Aorta (tissue), 5 donors: ENCODE measurements around the gene UBE2N. TPM values are rescaled to one million over a fixed set of nuclear protein-coding genes. Genes with fewer than 3 reads are reported as not detected.
"Not testable (repeated sequence)": the region's sequence is repeated elsewhere in the genome, so short reads cannot be mapped to it uniquely, and the experiment has no call there.

Source experiments
- ATAC-seq: fragments of 200-7000 bp; cut with Tn5 transposase; one replicate; pipeline ENCODE4 v1.9.1; 2022; ENCODE audit warnings: moderate library complexity; ENCODE audit not compliant: low FRiP score
- DNase-seq, 2 donors: peaks; one replicate each; pipeline ENCODE4 v3.0.0-alpha.2; 2020
- H3K27ac ChIP-seq, 2 donors: one replicate each; pipeline ENCODE4 v1.5.1; 2013; ENCODE audit warnings: low read length in 2 of 2, mild to moderate bottlenecking in 2 of 2, moderate library complexity in 2 of 2, control low read depth in 1 of 2, inconsistent platforms in 1 of 2, low read depth in 1 of 2
- H3K27me3 ChIP-seq, 2 donors: one replicate each; pipeline ENCODE4 v1.6.1; 2013; ENCODE audit warnings: control low read depth in 1 of 2, low read length in 1 of 2, mild to moderate bottlenecking in 1 of 2, moderate library complexity in 1 of 2; ENCODE audit not compliant: insufficient read depth in 2 of 2, control insufficient read depth in 1 of 2
- H3K36me3 ChIP-seq, 2 donors: one replicate each; pipeline ENCODE4 v1.6.1; 2013; ENCODE audit warnings: control low read depth in 1 of 2, low read length in 1 of 2, mild to moderate bottlenecking in 1 of 2; ENCODE audit not compliant: insufficient read depth in 2 of 2, control insufficient read depth in 1 of 2
- H3K4me1 ChIP-seq, 2 donors: one replicate each; pipeline ENCODE4 v1.6.1; 2013; ENCODE audit warnings: low read length in 2 of 2, control low read depth in 1 of 2, mild to moderate bottlenecking in 1 of 2, moderate library complexity in 1 of 2; ENCODE audit not compliant: insufficient read depth in 2 of 2, control insufficient read depth in 1 of 2
- H3K4me3 ChIP-seq, 2 donors: one replicate each; pipeline ENCODE4 v1.5.1; 2013; ENCODE audit warnings: low read length in 2 of 2, control low read depth in 1 of 2, mild to moderate bottlenecking in 1 of 2
- H3K9me3 ChIP-seq: one replicate; pipeline ENCODE4 v1.6.1; 2013; ENCODE audit warnings: mild to moderate bottlenecking, low read length; ENCODE audit not compliant: control insufficient read depth
- WGBS, 2 donors: extraction: QIAGEN DNeasy Blood & Tissue Kit; methylation state at CpG; one replicate each; pipeline ENCODE4 v1.1.7; 2013; 5-methylcytosine and 5-hydroxymethylcytosine counted together
- intact Hi-C, 2 donors: fragments of 100-400 bp; cut with DNase I; formaldehyde crosslinking; loops; one replicate each; pipeline versions ENCODE4 v1.14.2 to v1.15.0; 2022
- polyA plus RNA-seq, 2 donors: library from polyadenylated mRNA; stranded (reverse); fragments of 200-250 nt; gene quantifications; one replicate each; pipeline ENCODE4 v1.2.3, GENCODE V29; 2013
- total RNA-seq, 2 donors: library from RNA; stranded (reverse); fragmentation: NEBNext Ultra II Directional; extraction: Animal tissue kit (Norgen Biotek cat#: 25700); gene quantifications; one replicate each; pipeline ENCODE4 v1.2.1, GENCODE V29; 2021
- donor health status: healthy with polysubstance abuse.
- donor health status: Bipolar disorder and iron deficiency.
- donor health status: DM: no; HTN: no; CAD: no.
- donor health status: DM: no; HTN: no; CAD: no.
- donor health status: DM: yes; HTN: yes; CAD: no.

Gene UBE2N
- total and polyA plus RNA-seq, 4 donors, result 45.7 to 86.8 (median 52.9) TPM

GRCh38 chr12:93425736-93426411 is 15.9 kb downstream of the UBE2N start:
- Histone ChIP-seq H3K36me3 (no peaks in the 10 kb centered on the region), H3K9me3 (no peaks in the 10 kb centered on the region), H3K4me1 (peaks cover 2 to 11% of the 10 kb centered on the region in 2 donors), H3K4me3 (no peak overlapping the region), H3K27ac (peak overlapping the region; percentile 10 to 43), H3K27me3 (no peaks in the 10 kb centered on the region)
- WGBS, 2 donors, result 18 to 19% methylated on average over 8 of the region's 8 CpGs
- intact Hi-C loops, result no loop called here
- DNase-seq, result no peak
- no peak for ATAC-seq

GRCh38 chr12:93422050-93422449 is 19.7 kb downstream of the UBE2N start:
- H3K9me3 ChIP-seq, result no peaks in the 10 kb centered on the region
- no peak overlapping the region for H3K27ac ChIP-seq
- peaks cover 2 to 8% of the 10 kb centered on the region in 2 donors for H3K4me1 ChIP-seq
- H3K4me3 ChIP-seq, result no peak overlapping the region
- H3K36me3 ChIP-seq, result no peaks in the 10 kb centered on the region
- WGBS, 2 donors, result 20 to 27% methylated on average over 2 of the region's 2 CpGs
- intact Hi-C loops, result no loop called here
- DNase-seq, result no peak
- H3K27me3 ChIP-seq, result no peaks in the 10 kb centered on the region
- no peak for ATAC-seq

GRCh38 chr12:93419388-93420034 is 22.2 kb downstream of the UBE2N start:
- Histone ChIP-seq H3K27ac (no peak overlapping the region), H3K4me1 (peaks cover 3 to 5% of the 10 kb centered on the region in 2 donors), H3K9me3 (no peaks in the 10 kb centered on the region), H3K4me3 (no peak overlapping the region), H3K27me3 (no peaks in the 10 kb centered on the region), H3K36me3 (no peaks in the 10 kb centered on the region)
- DNase-seq (no peak), ATAC-seq (peak; percentile 85)
- WGBS, 2 donors, result 29 to 36% methylated on average over 1 of the region's 1 CpG
- intact Hi-C loops, result loop anchor here (5.0 kb wide), 1 partner anchor 432 kb away; no protein-coding TSS in a partner anchor

GRCh38 chr12:93417967-93418480 is 23.7 kb downstream of the UBE2N start:
- peaks cover 3% of the 10 kb centered on the region in 2 donors for H3K4me1 ChIP-seq

GRCh38 chr12:93415723-93416464 is 25.9 kb downstream of the UBE2N start:
- Histone ChIP-seq H3K4me3 (peak overlapping the region in 1 of 2 donors; percentile 26), H3K9me3 (no peaks in the 10 kb centered on the region), H3K27ac (peak overlapping the region in 1 of 2 donors; percentile 39), H3K36me3 (no peaks in the 10 kb centered on the region), H3K27me3 (no peaks in the 10 kb centered on the region), H3K4me1 (peaks cover 3 to 5% of the 10 kb centered on the region in 2 donors)
- DNase-seq, result no peak
- ATAC-seq, result peak; percentile 34
- WGBS, 2 donors, result 3 to 7% methylated on average over 3 of the region's 3 CpGs
- intact Hi-C loops, result loop anchor here (5.0 kb wide), 1 partner anchor 429 kb away; no protein-coding TSS in a partner anchor

More at GRCh38 chr12:93417967-93418480, 23.7 kb downstream of the UBE2N start:
- Histone ChIP-seq H3K36me3 (no peaks in the 10 kb centered on the region), H3K27ac (peak overlapping the region in 1 of 2 donors; percentile 36), H3K4me3 (no peak overlapping the region), H3K27me3 (no peaks in the 10 kb centered on the region), H3K9me3 (no peaks in the 10 kb centered on the region)
- 92% methylated on average over 4 of the region's 4 CpGs for WGBS, 2 donors
- ATAC-seq (no peak), DNase-seq (no peak)
- intact Hi-C loops, result loop anchor here (5.0 kb wide), 1 partner anchor 431 kb away; no protein-coding TSS in a partner anchor

- Histone ChIP-seq H3K9me3 (no peaks in the 10 kb centered on the region), H3K27ac (no peak overlapping the region), H3K4me3 (no peak overlapping the region), H3K27me3 (no peaks in the 10 kb centered on the region), H3K36me3 (no peaks in the 10 kb centered on the region), H3K4me1 (peaks cover 5% of the 10 kb centered on the region in 2 donors)
- DNase-seq (no peak), ATAC-seq (no peak)
- WGBS, 2 donors, result 88 to 89% methylated on average over 3 of the region's 3 CpGs
- intact Hi-C loops, result no loop called here
Observed at GRCh38 chr12:93413064-93413463, 28.7 kb downstream of the UBE2N start.

- intact Hi-C loops, H3K36me3 ChIP-seq, H3K9me3 ChIP-seq, ATAC-seq, H3K4me1 ChIP-seq, H3K4me3 ChIP-seq, H3K27ac ChIP-seq, H3K27me3 ChIP-seq, DNase-seq: not testable (repeated sequence)
- 46 to 52% methylated on average over 8 of the region's 8 CpGs for WGBS, 2 donors
Observed at GRCh38 chr12:93412396-93412795, 29.4 kb downstream of the UBE2N start.

GRCh38 chr12:93411060-93411459 is 30.7 kb downstream of the UBE2N start:
- ATAC-seq, H3K27me3 ChIP-seq, H3K27ac ChIP-seq, H3K4me3 ChIP-seq, H3K36me3 ChIP-seq, H3K9me3 ChIP-seq, H3K4me1 ChIP-seq, intact Hi-C loops: not testable (repeated sequence)
- peak in 1 of 2 donors; percentile 44 for DNase-seq
- WGBS, 2 donors, result 10 to 11% methylated on average over 6 of the region's 6 CpGs
